GM12865 (cell line): ENCODE data around the gene PSD4.

ENCODE experiments used
- DNase-seq: peaks from one replicate; pipeline ENCODE4 v3.0.0; 2010; ENCODE audit warnings: low read depth
- H3K4me3 ChIP-seq: 2 replicates; pipeline ENCODE4 v1.5.1; 2011; ENCODE audit warnings: mild to moderate bottlenecking, low read depth, low read length, control low read depth
- CTCF ChIP-seq: IDR thresholded peaks from 2 replicates; pipeline ENCODE4 v1.5.1; 2011; ENCODE audit warnings: low read length, control low read depth, low read depth, inconsistent platforms; ENCODE audit not compliant: insufficient read depth; ENCODE audit errors: missing control alignments

PSD4 gene

GRCh38 chr2:113216891-113217454 lies 43.2 kb downstream of the PSD4 start:
- no peak for TF ChIP-seq CTCF
- DNase-seq: no peak

GRCh38 chr2:113217455-113218282 lies 43.9 kb downstream of the PSD4 start:
- no peak overlapping the region for H3K4me3 ChIP-seq
- no peak for DNase-seq
- no peak for TF ChIP-seq CTCF

More at GRCh38 chr2:113216891-113217454, 43.2 kb downstream of the PSD4 start:
- no peak overlapping the region for H3K4me3 ChIP-seq

- H3K4me3 ChIP-seq: no peak overlapping the region
- no peak for TF ChIP-seq CTCF
- DNase-seq: no peak
Measured at GRCh38 chr2:113218283-113219091, 44.7 kb downstream of the PSD4 start.

GRCh38 chr2:113219092-113219441 lies 45.3 kb downstream of the PSD4 start:
- no peak overlapping the region for H3K4me3 ChIP-seq
- TF ChIP-seq CTCF: no peak
- no peak for DNase-seq

- TF ChIP-seq CTCF: no peak
- DNase-seq: no peak
- H3K4me3 ChIP-seq: no peak overlapping the region
Measured at GRCh38 chr2:113219525-113219888, 45.7 kb downstream of the PSD4 start.

- no peak overlapping the region for H3K4me3 ChIP-seq
- no peak for DNase-seq
- no peak for TF ChIP-seq CTCF
Measured at GRCh38 chr2:113219889-113220641, 46.3 kb downstream of the PSD4 start.
